Adipocyte (in vitro differentiated cells): ENCODE measurements around the gene KLRB1.
"Not testable (repeated sequence)": the region's sequence is repeated elsewhere in the genome, so short reads cannot be mapped to it uniquely, and the experiment has no call there.

Source experiments
- DNase-seq: peaks from one replicate; pipeline ENCODE4 v3.0.0-alpha.2; 2015; ENCODE audit warnings: low read depth
- H3K27me3 ChIP-seq: replicated peaks from 2 replicates; pipeline ENCODE4 v1.7.0; 2013; ENCODE audit warnings: mild to moderate bottlenecking, low read length, moderate library complexity; ENCODE audit not compliant: control insufficient read depth, insufficient read depth
- H3K36me3 ChIP-seq: 2 replicates; pipeline ENCODE4 v1.7.0; 2013; ENCODE audit warnings: low read length, mild to moderate bottlenecking, moderate library complexity; ENCODE audit not compliant: control insufficient read depth, insufficient read depth, severe bottlenecking
- H3K4me1 ChIP-seq: 2 replicates; pipeline ENCODE4 v1.7.0; 2013; ENCODE audit warnings: mild to moderate bottlenecking, low read length, moderate library complexity; ENCODE audit not compliant: control insufficient read depth, insufficient read depth
- H3K4me3 ChIP-seq: 2 replicates; pipeline ENCODE4 v1.7.0; 2013; ENCODE audit warnings: mild to moderate bottlenecking, low read length, moderate library complexity
- H3K9ac ChIP-seq: 2 replicates; pipeline ENCODE4 v1.7.0; 2013; ENCODE audit warnings: mild to moderate bottlenecking, low read length, moderate library complexity
- H3K9me3 ChIP-seq: 2 replicates; pipeline ENCODE4 v1.7.0; 2013; ENCODE audit warnings: mild to moderate bottlenecking, low read length, moderate library complexity; ENCODE audit not compliant: control insufficient read depth

KLRB1 gene

DNA sequence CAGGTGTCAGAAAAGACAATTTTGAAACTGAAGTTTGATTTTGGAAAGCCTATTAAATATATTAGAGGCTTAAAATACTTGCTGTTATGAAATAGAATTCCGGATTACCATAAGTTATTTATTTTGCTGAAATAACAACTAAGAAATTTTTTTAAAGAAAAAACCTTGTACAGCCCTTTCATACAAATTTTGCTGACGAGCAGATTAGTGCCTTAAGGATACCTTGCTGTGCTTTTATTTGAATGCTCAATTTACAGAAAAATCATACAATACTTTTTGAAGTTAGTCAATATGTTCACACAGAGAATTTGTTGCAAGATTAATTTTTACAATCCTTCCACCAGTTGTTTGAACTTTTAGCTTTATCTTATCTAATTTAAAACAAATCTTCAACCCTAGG, 32.3 kb upstream of the KLRB1 start:
- DNase-seq = no peak
- no peaks in the 10 kb centered on the region for H3K27me3 ChIP-seq
- H3K36me3 ChIP-seq = no peaks in the 10 kb centered on the region
- H3K9me3 ChIP-seq = no peaks in the 10 kb centered on the region
- H3K4me3 ChIP-seq = no peak overlapping the region
- H3K4me1 ChIP-seq = no peaks in the 10 kb centered on the region
- H3K9ac ChIP-seq = no peak overlapping the region

DNA sequence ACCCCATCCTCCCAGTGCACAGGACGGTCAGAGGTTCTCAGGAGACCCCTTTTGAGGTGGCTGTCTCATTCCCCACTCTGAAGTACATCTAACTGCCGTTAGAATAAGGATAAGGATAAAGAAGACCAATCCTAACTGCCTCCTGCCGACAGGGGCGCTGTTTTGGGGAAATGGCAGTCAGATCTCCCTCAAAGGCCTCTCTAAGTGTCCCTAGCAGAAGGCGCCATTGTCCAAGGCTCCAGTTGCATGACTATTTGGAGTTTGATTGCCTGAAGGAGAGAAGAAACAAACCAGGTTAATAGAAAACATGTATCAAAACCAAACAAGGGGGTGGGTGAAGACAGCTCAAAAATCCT, 29.1 kb upstream of the KLRB1 start:
- H3K36me3 ChIP-seq = no peaks in the 10 kb centered on the region
- no peaks in the 10 kb centered on the region for H3K9me3 ChIP-seq
- no peaks in the 10 kb centered on the region for H3K27me3 ChIP-seq
- no peak overlapping the region for H3K4me3 ChIP-seq
- DNase-seq = no peak
- no peak overlapping the region for H3K9ac ChIP-seq
- H3K4me1 ChIP-seq = no peaks in the 10 kb centered on the region

DNA sequence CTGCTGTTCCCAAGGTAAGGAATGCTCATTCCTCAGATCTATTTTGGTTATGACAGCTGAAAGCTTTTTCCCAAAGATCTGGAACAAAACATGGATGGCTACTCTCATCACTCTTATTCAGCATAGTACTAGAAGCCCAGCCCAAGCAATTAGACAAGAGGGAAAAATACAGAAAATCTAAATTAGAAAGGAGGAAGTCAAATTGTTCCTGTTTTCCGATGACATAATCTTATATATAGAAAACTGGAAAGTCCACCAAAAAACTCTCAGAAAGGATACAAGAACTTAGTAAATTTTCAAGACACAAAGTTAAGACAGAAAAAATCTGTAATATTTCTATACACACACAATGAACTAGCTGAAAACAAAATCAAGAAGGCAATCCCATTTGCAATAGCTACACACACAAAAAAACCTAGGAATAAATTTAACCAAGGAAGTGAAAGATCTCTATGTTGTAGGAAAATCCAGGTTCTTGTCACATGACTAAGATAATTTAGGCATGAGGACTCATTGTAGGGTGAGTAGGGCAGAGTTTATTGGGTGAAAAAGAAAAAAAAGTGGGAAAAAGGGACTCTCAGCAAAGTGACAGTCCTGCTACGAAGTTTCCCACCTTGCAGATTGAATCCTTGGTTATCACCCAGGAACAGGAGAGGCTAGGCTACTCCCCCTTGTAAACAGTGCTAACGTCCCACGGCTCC, 28.6 kb upstream of the KLRB1 start:
- no peaks in the 10 kb centered on the region for H3K4me1 ChIP-seq
- no peak for DNase-seq

DNA sequence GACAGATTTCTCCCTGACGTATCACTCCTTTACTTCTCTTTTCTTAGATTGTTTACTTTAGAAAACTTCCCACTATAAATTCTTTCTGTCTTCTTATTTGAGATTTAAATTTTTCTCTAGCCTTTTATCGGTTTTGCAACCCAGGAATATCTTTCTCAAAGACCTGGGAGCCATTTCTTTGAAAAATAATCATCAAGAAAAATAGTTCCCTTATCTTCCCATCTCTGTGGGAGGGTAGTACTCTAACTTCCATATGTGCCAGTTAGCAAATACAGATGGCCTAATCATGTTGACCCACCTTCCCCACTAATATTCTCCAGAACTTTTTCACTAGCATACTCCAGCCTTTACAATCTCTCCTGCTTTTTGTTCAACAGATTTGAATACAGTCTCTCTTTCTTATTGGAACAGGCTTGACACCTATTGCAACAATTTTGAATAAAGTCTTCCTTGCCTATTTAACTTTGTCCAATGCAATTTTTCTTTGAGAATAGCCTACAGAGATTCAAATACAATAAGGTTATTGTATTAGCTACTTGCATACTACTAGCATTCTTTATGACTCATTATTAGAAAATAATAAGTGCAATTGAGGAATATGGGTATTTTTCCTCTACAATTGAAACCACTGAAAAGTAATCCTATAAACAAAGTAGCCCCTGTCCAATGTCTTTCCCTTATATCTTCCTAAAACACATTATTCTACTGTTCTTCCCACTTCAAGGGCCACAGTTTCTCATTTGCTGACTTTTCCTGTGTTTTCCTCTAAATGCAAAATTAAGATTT, 27.4 kb upstream of the KLRB1 start:
- H3K27me3 ChIP-seq = no peaks in the 10 kb centered on the region
- no peak for DNase-seq
- H3K9ac ChIP-seq = no peak overlapping the region
- no peaks in the 10 kb centered on the region for H3K4me1 ChIP-seq
- H3K9me3 ChIP-seq = no peaks in the 10 kb centered on the region
- H3K4me3 ChIP-seq = no peak overlapping the region
- no peaks in the 10 kb centered on the region for H3K36me3 ChIP-seq

More for the DNA sequence above, 28.6 kb upstream of the KLRB1 start:
- Histone ChIP-seq H3K27me3 (no peaks in the 10 kb centered on the region), H3K9me3 (no peaks in the 10 kb centered on the region), H3K36me3 (no peaks in the 10 kb centered on the region), H3K4me3 (no peak overlapping the region), H3K9ac (no peak overlapping the region)

DNA sequence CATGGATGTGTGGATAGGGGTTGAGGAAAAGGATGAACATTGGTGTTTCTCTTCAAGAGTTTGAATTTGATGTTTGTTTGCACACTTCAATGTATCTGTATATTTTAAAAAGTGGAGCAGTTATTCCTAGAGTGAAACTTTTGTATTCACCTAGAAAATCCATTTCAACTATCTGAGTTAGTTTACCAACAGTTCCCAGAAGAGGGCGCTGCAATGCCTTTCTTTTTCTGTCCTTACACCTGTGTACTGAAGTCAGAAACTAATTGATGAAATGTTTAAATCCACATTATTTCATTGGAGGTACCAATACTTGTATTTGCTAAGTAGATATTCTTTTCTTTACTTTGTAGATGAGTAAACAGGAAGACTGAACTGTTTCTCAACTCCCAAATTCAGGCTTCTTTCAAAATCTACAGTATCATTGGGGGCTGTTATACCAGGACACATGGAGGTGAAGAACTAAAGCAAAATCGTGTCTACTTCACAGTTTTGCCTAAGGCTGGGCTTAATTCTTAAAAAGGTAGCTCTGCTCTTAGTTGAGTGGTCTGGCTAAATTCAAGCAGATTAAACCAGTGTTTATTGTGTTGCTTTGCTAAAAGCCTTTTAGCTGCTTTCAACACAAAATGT, 26.6 kb upstream of the KLRB1 start:
- Histone ChIP-seq H3K27me3 (no peaks in the 10 kb centered on the region), H3K9me3 (no peaks in the 10 kb centered on the region), H3K4me3 (no peak overlapping the region), H3K9ac (no peak overlapping the region), H3K36me3 (no peaks in the 10 kb centered on the region), H3K4me1 (no peaks in the 10 kb centered on the region)
- peak; percentile 81 for DNase-seq

DNA sequence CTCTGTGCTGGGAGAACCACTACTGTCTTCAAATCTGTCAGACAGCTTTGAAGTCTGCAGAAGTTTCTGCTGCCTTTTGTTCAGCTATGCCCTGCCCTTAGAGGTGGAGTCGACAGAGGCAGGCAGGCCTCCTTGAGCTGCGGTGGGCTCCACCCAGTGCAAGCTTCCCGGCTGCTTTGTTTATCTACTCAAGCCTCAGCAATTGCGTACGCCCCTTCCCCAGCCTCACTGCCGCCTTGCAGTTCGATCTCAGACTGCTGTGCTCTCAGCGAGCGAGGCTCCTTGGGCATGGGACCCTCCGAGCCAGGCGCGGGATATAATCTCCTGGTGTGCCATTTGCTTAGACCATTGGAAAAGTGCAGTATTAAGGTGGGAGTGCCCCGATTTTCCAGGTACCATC, 25.1 kb upstream of the KLRB1 start:
- H3K9ac ChIP-seq = no peak overlapping the region
- no peaks in the 10 kb centered on the region for H3K9me3 ChIP-seq
- no peaks in the 10 kb centered on the region for H3K36me3 ChIP-seq
- no peaks in the 10 kb centered on the region for H3K27me3 ChIP-seq
- H3K4me1 ChIP-seq = no peaks in the 10 kb centered on the region
- no peak for DNase-seq
- no peak overlapping the region for H3K4me3 ChIP-seq

DNA sequence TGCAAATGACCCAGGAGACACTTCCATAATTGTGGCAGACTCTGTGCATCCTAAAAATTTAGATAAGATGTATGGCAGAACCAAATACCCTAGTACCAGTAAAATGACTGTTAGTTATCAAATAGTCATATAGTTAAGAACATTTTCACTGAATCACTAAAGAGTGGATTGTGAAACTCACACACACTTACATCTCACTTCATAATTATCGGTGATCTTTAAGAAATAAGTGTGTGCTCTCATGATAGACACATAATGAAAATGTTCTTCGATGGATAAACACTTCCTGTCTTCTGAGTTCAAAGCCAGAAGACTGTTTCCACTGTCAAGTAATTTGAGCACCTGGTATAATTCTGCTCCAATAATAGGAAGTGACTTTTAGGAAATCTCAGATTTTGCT, 19.1 kb upstream of the KLRB1 start:
- Histone ChIP-seq H3K4me3 (no peak overlapping the region), H3K4me1 (no peaks in the 10 kb centered on the region), H3K9me3 (no peaks in the 10 kb centered on the region), H3K9ac (no peak overlapping the region), H3K27me3 (no peaks in the 10 kb centered on the region), H3K36me3 (no peaks in the 10 kb centered on the region)
- DNase-seq = no peak

DNA sequence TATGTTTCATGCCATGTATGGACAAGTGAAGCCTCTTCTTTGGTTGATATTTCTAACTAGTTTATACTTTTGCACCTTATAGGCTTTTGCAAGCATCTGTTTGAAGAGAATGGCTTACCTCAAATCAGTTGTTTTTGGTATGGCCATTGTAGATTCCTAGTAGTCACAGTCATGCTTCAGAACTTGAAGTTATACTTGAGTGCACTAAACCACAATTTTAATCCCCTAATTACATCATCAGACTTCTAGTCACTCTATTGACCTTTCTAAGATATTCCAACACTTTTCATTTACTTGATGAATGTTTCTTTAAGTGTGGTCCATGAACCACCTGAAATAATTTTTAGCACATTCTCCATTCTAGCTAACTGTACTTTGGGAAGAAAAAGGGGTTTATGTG, 18.6 kb upstream of the KLRB1 start:
- H3K4me1 ChIP-seq = no peaks in the 10 kb centered on the region
- DNase-seq = no peak
- no peaks in the 10 kb centered on the region for H3K36me3 ChIP-seq
- no peaks in the 10 kb centered on the region for H3K27me3 ChIP-seq
- no peak overlapping the region for H3K9ac ChIP-seq
- H3K9me3 ChIP-seq = no peaks in the 10 kb centered on the region
- H3K4me3 ChIP-seq = no peak overlapping the region

DNA sequence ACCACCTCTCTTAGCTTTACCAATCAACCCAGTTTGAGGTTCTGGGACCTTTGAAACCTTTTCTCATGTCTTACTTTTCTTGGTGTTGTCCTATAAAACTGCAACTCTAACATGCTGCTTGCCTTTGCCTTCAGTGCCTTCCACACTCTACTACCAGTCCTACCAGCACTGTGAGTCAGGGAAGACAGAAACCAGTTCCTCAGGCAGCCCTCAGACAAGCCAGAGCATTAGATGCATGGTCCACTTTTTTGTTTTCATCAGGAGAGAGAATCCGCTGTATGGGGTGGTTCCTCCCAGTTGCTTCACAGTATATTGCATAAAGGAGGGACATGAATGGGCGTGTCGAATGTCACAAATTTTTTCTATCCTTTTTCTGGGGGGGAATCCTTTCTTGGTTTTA, 17.3 kb upstream of the KLRB1 start:
- DNase-seq = no peak
- Histone ChIP-seq H3K27me3 (no peaks in the 10 kb centered on the region), H3K4me1 (no peaks in the 10 kb centered on the region), H3K36me3 (no peaks in the 10 kb centered on the region), H3K4me3 (no peak overlapping the region), H3K9me3 (no peaks in the 10 kb centered on the region), H3K9ac (no peak overlapping the region)

DNA sequence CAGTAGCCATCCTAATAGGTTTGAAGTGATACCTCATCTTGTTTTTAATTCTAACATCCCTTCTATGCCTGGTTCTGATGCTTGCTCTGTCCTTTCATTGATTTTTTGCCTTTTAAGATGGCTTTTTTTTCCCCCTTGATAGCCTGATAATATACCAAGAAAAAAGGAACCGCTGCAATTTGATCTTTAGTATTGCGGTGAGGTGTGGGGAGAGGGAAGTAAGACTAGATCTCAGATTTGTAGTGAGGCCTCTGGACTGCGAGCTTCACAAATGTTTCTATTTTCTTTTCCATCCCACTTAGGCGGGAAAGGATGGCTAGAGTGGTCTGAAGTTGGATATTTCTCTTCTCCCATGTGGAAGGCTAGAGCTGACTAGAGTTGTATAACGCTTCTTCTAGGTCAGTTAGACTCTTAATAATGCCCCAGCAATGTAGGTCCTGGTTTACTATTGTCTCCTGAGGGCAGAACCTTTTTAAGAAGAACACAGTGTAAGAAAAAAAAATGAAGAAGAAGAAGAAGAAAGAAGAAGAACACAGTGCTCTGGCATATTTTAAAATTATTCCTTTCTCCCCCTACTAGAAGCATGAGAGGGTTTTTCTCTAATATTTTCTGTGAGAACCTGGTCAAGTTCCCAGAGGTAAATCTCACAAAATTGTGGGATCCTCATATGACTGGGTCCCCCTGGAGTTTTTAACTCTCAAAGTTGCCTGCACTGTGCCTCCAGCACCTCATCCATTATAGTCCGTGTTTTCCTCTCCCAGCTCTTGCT, 11.9 kb upstream of the KLRB1 start:
- H3K9me3 ChIP-seq = no peaks in the 10 kb centered on the region
- no peak for DNase-seq
- H3K9ac ChIP-seq = no peak overlapping the region
- no peaks in the 10 kb centered on the region for H3K27me3 ChIP-seq
- no peaks in the 10 kb centered on the region for H3K4me1 ChIP-seq
- no peaks in the 10 kb centered on the region for H3K36me3 ChIP-seq
- no peak overlapping the region for H3K4me3 ChIP-seq

DNA sequence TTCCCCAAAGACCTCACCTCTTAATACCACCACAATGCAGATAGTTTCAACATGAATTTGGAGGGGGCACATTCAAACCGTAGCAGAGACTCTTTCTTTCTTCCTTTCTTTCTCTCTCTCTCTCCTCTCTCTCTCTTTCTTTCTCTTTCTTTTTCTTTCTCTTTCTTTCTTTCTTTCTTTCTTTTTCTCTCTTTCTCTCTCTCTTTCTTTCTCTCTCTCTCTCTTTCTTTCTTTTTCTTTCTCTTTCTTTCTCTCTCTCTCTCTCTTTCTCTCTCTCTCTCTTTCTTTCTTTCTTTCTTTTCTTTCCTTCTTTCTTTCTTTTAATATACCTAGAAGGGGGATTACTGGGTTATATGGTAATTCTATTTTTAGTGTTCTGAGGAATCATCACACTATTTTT, 11.2 kb upstream of the KLRB1 start:
- not testable (repeated sequence) for DNase-seq, H3K9ac ChIP-seq, H3K9me3 ChIP-seq, H3K4me3 ChIP-seq, H3K27me3 ChIP-seq, H3K36me3 ChIP-seq, H3K4me1 ChIP-seq
